ENCODE measurements around the gene ZFPL1.

The ZFPL1 gene

DNA sequence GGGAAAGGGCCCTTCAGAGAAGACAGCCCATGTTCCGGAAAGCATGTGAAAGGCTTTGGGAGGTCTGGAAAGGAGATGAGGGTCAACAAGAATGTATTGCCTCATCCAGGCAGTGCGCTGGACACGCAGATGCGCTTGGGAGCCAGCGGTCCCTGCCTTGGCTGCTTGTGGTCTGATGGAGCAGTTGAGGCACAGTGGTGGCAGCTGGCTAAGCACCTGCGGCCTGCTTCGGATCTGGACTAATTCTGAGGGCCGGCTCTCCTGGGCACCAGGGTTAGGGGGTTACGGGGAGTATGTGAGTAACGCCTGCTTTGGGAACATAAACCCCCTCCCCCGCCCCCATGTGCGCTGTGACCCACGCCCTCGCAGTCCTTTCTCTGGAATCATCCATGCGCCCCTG lies 23.1 kb downstream of the ZFPL1 start:
- WGBS (ENCODE audit: insufficient coverage, insufficient read length) = no CpG with 5 or more reads among the region's 15 CpGs
- Histone ChIP-seq H3K27ac (ENCODE audit: low read length) (no peak overlapping the region), H3K4me3 (ENCODE audit: low read length) (no peak overlapping the region), H3K27me3 (ENCODE audit: control insufficient read depth, insufficient read depth, low read length) (no peaks in the 10 kb centered on the region), H3K4me1 (ENCODE audit: control insufficient read depth, insufficient read depth, low read length) (peaks cover 2% of the 10 kb centered on the region), H3K36me3 (ENCODE audit: control insufficient read depth, insufficient read depth, low read length) (peaks cover 19% of the 10 kb centered on the region; the same call in 1 of the 2 replicates), H3K9me3 (ENCODE audit: control insufficient read depth, insufficient read depth, low read length) (no peaks in the 10 kb centered on the region)
- DNase-seq (ENCODE audit: low read depth, low spot score) = no peak

DNA sequence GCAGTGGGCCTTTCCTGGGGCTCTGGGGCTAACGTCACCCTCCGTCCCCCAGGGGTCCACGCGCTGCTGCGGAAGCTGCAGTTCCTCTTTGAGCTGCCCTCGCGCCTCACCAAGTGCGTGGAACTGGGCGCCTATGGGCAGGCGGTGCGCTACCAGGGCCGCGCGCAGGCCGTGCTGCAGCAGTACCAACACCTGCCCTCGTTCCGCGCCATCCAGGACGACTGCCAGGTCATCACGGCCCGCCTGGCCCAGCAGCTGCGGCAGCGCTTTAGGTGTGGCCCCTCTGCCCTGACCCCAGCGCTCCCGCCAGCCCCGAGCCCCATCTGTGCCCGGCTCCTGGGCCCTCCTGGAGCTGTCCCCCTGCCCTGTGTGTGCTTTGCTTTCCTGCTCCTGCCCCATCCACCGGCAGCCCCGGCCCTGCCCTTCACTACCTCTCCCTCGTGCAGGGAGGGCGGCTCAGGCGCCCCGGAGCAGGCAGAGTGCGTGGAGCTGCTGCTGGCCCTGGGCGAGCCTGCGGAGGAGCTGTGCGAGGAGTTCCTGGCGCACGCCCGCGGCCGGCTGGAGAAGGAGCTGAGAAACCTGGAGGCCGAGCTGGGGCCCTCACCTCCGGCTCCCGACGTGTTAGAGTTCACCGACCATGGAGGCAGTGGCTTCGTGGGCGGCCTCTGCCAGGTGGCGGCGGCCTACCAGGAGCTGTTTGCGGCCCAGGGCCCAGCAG lies 23.9 kb downstream of the ZFPL1 start:
- no peak for DNase-seq (ENCODE audit: low read depth, low spot score)
- Histone ChIP-seq H3K27me3 (ENCODE audit: control insufficient read depth, insufficient read depth, low read length) (no peaks in the 10 kb centered on the region), H3K4me3 (ENCODE audit: low read length) (no peak overlapping the region), H3K27ac (ENCODE audit: low read length) (no peak overlapping the region), H3K9me3 (ENCODE audit: control insufficient read depth, insufficient read depth, low read length) (no peaks in the 10 kb centered on the region), H3K36me3 (ENCODE audit: control insufficient read depth, insufficient read depth, low read length) (peaks cover 19% of the 10 kb centered on the region; the same call in 1 of the 2 replicates), H3K4me1 (ENCODE audit: control insufficient read depth, insufficient read depth, low read length) (peaks cover 2% of the 10 kb centered on the region)
- WGBS (ENCODE audit: insufficient coverage, insufficient read length) = no CpG with 5 or more reads among the region's 52 CpGs

DNA sequence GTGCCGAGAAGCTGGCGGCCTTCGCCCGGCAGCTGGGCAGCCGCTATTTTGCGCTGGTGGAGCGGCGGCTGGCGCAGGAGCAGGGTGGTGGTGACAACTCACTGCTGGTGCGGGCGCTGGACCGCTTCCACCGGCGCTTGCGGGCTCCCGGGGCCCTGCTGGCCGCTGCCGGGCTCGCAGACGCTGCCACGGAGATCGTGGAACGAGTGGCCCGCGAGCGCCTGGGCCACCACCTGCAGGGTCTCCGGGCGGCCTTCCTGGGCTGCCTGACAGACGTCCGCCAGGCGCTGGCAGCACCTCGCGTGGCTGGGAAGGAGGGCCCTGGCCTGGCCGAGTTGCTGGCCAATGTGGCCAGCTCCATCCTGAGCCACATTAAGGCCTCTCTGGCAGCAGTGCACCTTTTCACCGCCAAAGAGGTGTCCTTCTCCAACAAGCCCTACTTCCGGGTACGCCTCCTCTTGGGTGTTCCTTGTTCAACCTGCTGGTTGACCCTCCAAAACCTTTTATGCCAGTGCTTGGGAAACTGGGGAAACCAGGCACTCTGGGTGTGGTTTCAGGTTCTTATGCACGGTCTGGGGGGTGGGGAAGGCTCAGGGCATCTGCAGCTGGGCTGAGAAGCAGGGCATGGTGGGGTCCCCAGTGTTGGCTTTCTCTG lies 24.6 kb downstream of the ZFPL1 start:
- Histone ChIP-seq H3K27ac (ENCODE audit: low read length) (no peak overlapping the region), H3K27me3 (ENCODE audit: control insufficient read depth, insufficient read depth, low read length) (no peaks in the 10 kb centered on the region), H3K4me1 (ENCODE audit: control insufficient read depth, insufficient read depth, low read length) (peaks cover 2% of the 10 kb centered on the region), H3K36me3 (ENCODE audit: control insufficient read depth, insufficient read depth, low read length) (peaks cover 19% of the 10 kb centered on the region; the same call in 1 of the 2 replicates), H3K9me3 (ENCODE audit: control insufficient read depth, insufficient read depth, low read length) (no peaks in the 10 kb centered on the region), H3K4me3 (ENCODE audit: low read length) (no peak overlapping the region)
- WGBS (ENCODE audit: insufficient coverage, insufficient read length) = no CpG with 5 or more reads among the region's 38 CpGs
- DNase-seq (ENCODE audit: low read depth, low spot score) = no peak

DNA sequence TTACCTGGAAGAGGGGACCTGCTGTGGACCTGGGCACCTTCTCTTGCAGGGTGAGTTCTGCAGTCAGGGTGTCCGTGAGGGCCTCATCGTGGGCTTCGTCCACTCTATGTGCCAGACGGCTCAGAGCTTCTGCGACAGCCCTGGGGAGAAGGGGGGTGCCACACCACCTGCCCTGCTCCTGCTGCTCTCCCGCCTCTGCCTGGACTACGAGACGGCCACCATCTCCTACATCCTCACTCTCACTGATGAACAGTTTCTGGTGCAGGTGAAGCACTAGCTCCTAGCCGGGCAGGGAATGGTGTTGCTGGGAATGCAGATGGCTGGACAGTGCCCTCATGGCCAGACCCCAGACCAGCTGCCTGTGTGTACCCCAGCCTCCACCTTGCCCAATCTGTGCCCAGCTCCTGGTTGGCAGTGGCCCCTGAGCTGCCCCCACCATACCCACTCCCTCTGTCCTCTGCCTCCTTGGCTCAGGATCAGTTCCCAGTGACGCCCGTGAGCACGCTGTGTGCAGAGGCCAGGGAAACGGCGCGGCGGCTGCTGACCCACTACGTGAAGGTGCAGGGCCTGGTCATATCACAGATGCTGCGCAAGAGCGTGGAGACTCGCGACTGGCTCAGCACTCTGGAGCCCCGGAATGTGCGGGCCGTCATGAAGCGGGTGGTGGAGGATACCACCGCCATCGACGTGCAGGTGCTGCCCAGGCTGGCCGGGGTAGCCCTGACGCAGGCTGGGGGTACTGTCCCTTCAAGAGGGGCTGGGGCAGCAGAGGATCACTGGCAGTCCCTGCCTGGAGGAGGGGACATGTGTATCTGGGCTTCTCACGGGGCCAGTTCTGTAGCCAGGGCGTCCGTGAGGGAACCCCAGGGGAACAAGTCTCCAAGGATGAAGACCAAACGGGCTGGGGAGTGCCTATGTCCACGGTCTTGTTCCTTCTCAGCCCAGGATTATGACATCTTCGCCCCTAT lies 25.5 kb downstream of the ZFPL1 start:
- no CpG with 5 or more reads among the region's 36 CpGs for WGBS (ENCODE audit: insufficient coverage, insufficient read length)
- peaks cover 2% of the 10 kb centered on the region for H3K4me1 ChIP-seq (ENCODE audit: control insufficient read depth, insufficient read depth, low read length)
- H3K36me3 ChIP-seq (ENCODE audit: control insufficient read depth, insufficient read depth, low read length) = peaks cover 19% of the 10 kb centered on the region; the same call in 1 of the 2 replicates
- H3K27me3 ChIP-seq (ENCODE audit: control insufficient read depth, insufficient read depth, low read length) = no peaks in the 10 kb centered on the region
- H3K9me3 ChIP-seq (ENCODE audit: control insufficient read depth, insufficient read depth, low read length) = no peaks in the 10 kb centered on the region
- H3K27ac ChIP-seq (ENCODE audit: low read length) = no peak overlapping the region
- H3K4me3 ChIP-seq (ENCODE audit: low read length) = no peak overlapping the region
- no peak for DNase-seq (ENCODE audit: low read depth, low spot score)

DNA sequence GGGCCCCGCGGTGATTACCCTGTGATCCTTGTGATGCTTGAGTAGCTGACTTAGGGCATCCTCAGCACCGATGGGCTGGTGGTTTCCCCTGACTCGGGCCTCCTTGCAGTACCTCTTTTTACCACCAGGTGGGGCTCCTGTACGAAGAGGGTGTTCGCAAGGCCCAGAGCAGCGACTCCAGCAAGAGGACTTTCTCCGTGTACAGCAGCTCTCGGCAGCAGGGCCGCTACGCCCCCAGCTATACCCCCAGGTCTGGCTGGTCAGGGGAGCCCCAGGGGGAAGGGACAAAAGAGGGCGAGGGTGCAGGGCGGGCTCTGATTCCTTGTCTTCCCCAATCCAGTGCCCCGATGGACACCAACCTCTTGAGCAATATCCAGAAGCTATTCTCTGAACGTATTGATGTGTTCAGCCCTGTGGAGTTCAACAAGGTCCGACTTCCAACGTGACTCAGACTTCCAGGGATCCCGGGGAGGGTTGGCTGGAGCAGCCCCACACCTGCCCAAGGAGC lies 26.4 kb downstream of the ZFPL1 start:
- no peak overlapping the region for H3K27ac ChIP-seq (ENCODE audit: low read length)
- H3K4me3 ChIP-seq (ENCODE audit: low read length) = no peak overlapping the region
- H3K27me3 ChIP-seq (ENCODE audit: control insufficient read depth, insufficient read depth, low read length) = no peaks in the 10 kb centered on the region
- WGBS (ENCODE audit: insufficient coverage, insufficient read length) = no CpG with 5 or more reads among the region's 18 CpGs
- H3K4me1 ChIP-seq (ENCODE audit: control insufficient read depth, insufficient read depth, low read length) = peaks cover 2% of the 10 kb centered on the region
- no peaks in the 10 kb centered on the region for H3K9me3 ChIP-seq (ENCODE audit: control insufficient read depth, insufficient read depth, low read length)
- H3K36me3 ChIP-seq (ENCODE audit: control insufficient read depth, insufficient read depth, low read length) = peaks cover 20% of the 10 kb centered on the region; the same call in 1 of the 2 replicates
- DNase-seq (ENCODE audit: low read depth, low spot score) = no peak

DNA sequence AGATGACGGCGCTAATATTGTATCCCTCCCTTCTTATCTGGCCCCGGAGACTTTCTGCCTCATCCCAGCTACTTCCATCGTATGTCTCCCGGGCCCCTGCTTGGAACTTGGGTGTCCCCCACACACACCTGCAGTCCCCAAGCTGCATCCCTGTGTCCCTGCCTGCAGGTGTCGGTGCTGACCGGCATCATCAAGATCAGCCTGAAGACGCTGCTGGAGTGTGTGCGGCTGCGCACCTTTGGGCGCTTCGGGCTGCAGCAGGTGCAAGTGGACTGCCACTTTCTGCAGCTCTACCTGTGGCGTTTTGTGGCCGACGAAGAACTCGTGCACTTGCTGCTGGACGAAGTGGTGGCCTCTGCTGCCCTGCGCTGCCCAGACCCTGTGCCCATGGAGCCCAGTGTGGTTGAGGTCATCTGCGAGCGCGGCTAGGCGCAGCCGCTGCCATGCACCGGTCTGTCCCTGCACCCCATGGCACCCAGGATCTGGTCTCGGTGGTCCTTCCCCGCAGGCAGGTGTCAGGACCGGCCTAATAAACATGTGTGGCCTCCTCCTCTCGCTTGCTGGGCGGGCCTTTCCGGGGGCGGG lies 27.2 kb downstream of the ZFPL1 start:
- Histone ChIP-seq H3K27me3 (ENCODE audit: control insufficient read depth, insufficient read depth, low read length) (no peaks in the 10 kb centered on the region), H3K4me3 (ENCODE audit: low read length) (no peak overlapping the region), H3K4me1 (ENCODE audit: control insufficient read depth, insufficient read depth, low read length) (peaks cover 2% of the 10 kb centered on the region), H3K36me3 (ENCODE audit: control insufficient read depth, insufficient read depth, low read length) (peaks cover 23% of the 10 kb centered on the region; the same call in 1 of the 2 replicates), H3K9me3 (ENCODE audit: control insufficient read depth, insufficient read depth, low read length) (no peaks in the 10 kb centered on the region), H3K27ac (ENCODE audit: low read length) (no peak overlapping the region)
- WGBS (ENCODE audit: insufficient coverage, insufficient read length) = no CpG with 5 or more reads among the region's 31 CpGs
- no peak for DNase-seq (ENCODE audit: low read depth, low spot score)

DNA sequence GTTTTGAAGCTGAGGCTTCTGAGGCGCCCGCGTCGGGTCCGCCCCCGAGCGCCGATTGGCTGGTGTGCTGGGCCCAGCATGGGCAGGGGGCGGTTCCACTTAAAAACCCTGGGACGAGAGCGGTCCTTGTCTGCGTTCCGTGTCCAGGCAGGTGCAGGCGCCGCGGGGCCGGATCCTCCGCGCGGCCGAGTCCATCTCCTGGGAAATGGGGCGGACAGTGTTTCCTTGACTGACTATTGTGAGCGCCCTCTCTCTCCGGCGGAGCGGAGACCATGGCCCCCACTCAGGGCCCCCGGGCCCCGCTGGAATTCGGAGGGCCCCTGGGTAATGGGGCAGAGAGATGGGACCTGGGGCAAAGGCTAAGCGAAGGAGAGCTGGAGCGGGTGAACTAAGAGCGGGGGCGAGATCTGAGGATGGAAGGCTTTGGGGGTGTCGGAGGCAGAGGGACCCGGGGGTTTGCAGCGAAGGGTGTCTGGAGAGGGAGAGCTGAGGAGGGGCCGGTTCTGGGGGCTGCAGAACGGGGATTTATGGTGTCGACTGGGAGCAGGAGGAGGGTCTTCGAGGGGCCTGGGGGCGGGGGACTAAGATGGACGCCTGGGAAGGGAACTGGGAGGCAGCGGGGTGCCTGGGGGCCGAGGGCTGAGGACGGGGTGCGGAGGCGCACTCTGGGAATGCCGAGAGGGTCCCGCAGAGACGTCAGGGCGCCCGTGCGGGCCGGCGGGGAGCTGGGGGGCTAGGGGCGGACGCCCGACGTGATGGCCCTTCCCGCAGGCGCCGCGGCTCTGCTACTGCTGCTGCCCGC lies 27.9 kb downstream of the ZFPL1 start, which contains the start of gene TM7SF2:
Gene TM7SF2, plus strand, starts transcription at position 129 of the 802 bp plus-strand sequence. Its CDS starts 144 bp downstream, at position 273.
- Histone ChIP-seq H3K9me3 (ENCODE audit: control insufficient read depth, insufficient read depth, low read length) (no peaks in the 10 kb centered on the region), H3K36me3 (ENCODE audit: control insufficient read depth, insufficient read depth, low read length) (peaks cover 23% of the 10 kb centered on the region; the same call in 1 of the 2 replicates), H3K27me3 (ENCODE audit: control insufficient read depth, insufficient read depth, low read length) (no peaks in the 10 kb centered on the region), H3K4me1 (ENCODE audit: control insufficient read depth, insufficient read depth, low read length) (peaks cover 2% of the 10 kb centered on the region), H3K27ac (ENCODE audit: low read length) (no peak within 1 kb of the TSS), H3K4me3 (ENCODE audit: low read length) (peak within 1 kb of the TSS; percentile 79; the same call in 1 of the 2 replicates)
- peak; percentile 79 for DNase-seq (ENCODE audit: low read depth, low spot score)
- WGBS (ENCODE audit: insufficient coverage, insufficient read length) = no CpG with 5 or more reads among the region's 64 CpGs

DNA sequence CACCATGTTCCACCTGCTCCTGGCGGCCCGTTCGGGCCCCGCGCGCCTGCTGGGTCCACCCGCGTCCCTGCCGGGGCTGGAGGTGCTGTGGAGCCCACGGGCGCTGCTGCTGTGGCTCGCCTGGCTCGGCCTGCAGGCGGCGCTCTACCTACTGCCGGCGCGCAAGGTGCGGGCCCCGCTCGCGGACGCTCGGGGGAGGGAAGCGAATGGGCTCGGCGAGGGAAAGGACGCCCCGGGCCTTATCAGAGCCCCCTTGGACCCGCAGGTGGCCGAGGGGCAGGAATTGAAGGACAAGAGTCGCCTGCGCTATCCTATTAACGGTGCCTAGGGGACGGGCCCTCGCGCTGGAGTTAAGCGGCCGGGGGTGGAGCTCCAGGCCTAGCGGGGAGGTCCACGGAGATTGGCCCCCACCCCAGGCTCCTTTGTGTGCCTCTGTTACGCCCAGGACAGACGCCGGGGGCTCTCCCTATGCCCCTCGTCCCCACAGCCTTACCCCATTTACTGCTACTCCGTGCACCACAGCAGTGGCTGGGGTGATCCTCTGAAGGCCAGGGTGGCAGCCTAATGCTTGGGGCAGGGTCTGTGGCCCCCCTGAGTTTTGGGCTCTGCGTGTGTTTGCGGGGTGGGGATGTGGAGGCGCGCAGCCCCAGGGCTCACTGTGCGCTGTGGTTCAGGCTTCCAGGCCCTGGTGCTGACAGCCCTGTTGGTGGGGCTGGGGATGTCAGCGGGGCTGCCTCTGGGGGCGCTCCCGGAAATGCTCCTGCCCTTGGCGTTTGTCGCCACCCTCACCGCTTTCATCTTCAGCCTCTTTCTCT lies 28.7 kb downstream of the ZFPL1 start:
- no peak for DNase-seq (ENCODE audit: low read depth, low spot score)
- no peaks in the 10 kb centered on the region for H3K27me3 ChIP-seq (ENCODE audit: control insufficient read depth, insufficient read depth, low read length)
- peak overlapping the region; percentile 79; the same call in 1 of the 2 replicates for H3K4me3 ChIP-seq (ENCODE audit: low read length)
- WGBS (ENCODE audit: insufficient coverage, insufficient read length) = no CpG with 5 or more reads among the region's 57 CpGs
- no peak overlapping the region for H3K27ac ChIP-seq (ENCODE audit: low read length)
- H3K9me3 ChIP-seq (ENCODE audit: control insufficient read depth, insufficient read depth, low read length) = no peaks in the 10 kb centered on the region
- peaks cover 18% of the 10 kb centered on the region; the same call in 1 of the 2 replicates for H3K36me3 ChIP-seq (ENCODE audit: control insufficient read depth, insufficient read depth, low read length)
- peaks cover 2% of the 10 kb centered on the region for H3K4me1 ChIP-seq (ENCODE audit: control insufficient read depth, insufficient read depth, low read length)

All from iPS DF 6.9 (cell line).